K562 (cell line): Measurements from ENCODE around the gene EIF4E1B. TPM values are rescaled to one million over a fixed set of nuclear protein-coding genes. Genes with fewer than 3 reads are reported as not detected.

ENCODE experiments used
- ATF3 ChIP-seq, 2 experiments: fragments of 450-650 bp in 1 of 2; sonication (generic) in 1 of 2; formaldehyde crosslinking in 1 of 2; IDR thresholded peaks in 1 of 2; conservative IDR thresholded peaks in 1 of 2; 2 replicates each; pipeline versions ENCODE4 v1.6.1 to v1.8.1; 2016 to 2023; ENCODE audit warnings: mild to moderate bottlenecking in 2 of 2, moderate library complexity in 2 of 2, inconsistent platforms in 1 of 2, missing genetic modification reagents in 1 of 2
- KDM2B ChIP-seq: fragments of 250-450 bp; sonication (Bioruptor Pico); IDR thresholded peaks from 2 replicates; pipeline ENCODE4 v1.8.0; 2021; ENCODE audit warnings: mild to moderate bottlenecking, moderate library complexity
- POLR3A ChIP-seq: IDR thresholded peaks from 2 replicates; pipeline ENCODE4 v1.6.1; 2011; ENCODE audit warnings: borderline replicate concordance, mild to moderate bottlenecking, moderate library complexity; ENCODE audit not compliant: insufficient read length, insufficient read depth; ENCODE audit errors: extremely low read depth
- REST ChIP-seq, 2 experiments: fragments of 450-650 bp; formaldehyde crosslinking in 1 of 2; IDR thresholded peaks; 2 replicates each; pipeline versions ENCODE4 v1.4.0 to v1.6.1; 2014 to 2020; ENCODE audit warnings: mild to moderate bottlenecking in 2 of 2, borderline replicate concordance in 1 of 2, low read depth in 1 of 2
- STAT6 ChIP-seq: sonication (generic); formaldehyde crosslinking; IDR thresholded peaks from 2 replicates; pipeline ENCODE4 v1.8.1; 2023; ENCODE audit warnings: mild to moderate bottlenecking, missing genetic modification reagents
- ZKSCAN1 ChIP-seq: fragments of 150-350 bp; IDR thresholded peaks from 2 replicates; pipeline ENCODE4 v1.6.1; 2016; ENCODE audit warnings: low read depth, low read length
- polyA plus RNA-seq, 8 experiments: library from polyadenylated mRNA; depleted of rRNA in 4 of 8; stranded (reverse) in 5 of 8; unstranded in 3 of 8; fragments of >200 nt; fragmentation: Nextera tagmentation in 2 of 8; fragmentation: Illumina TruSeq in 1 of 8; extraction: Ambion mirVana in 2 of 8; extraction: Trizol in 1 of 8; gene quantifications; 2 replicates each; pipeline versions ENCODE4 v1.2.1 to v1.2.3, GENCODE V29; 2011 to 2014; ENCODE audit warnings: inconsistent platforms in 1 of 8, missing spikeins in 1 of 8
- total RNA-seq, 7 experiments: library from RNA; depleted of rRNA in 6 of 7; stranded (reverse); fragments of >200 nt in 6 of 7; fragmentation: Illumina TruSeq in 2 of 7; extraction: Trizol in 2 of 7; gene quantifications; 2 replicates each; pipeline versions ENCODE4 v1.2.1 to v1.2.3, GENCODE V29; 2011 to 2021; ENCODE audit warnings: low replicate concordance in 1 of 7

Gene EIF4E1B
- total and polyA plus RNA-seq, 9 of the 15 experiments (the other 6 are each of a cell fraction or from before 2014, with no cell fraction given), result not detected

GRCh38 chr5:176658007-176658599 lies 27.6 kb downstream of the EIF4E1B start (continued):
- peak; percentile 37; the same call in 1 of the 2 replicates for TF ChIP-seq REST (IDR thresholded peaks at IDR 0.05; ENCODE audit: borderline replicate concordance)
- no peak for TF ChIP-seq REST (CRISPR knock-in tag; IDR thresholded peaks at IDR 0.05; ENCODE audit: low read depth)
- TF ChIP-seq KDM2B (CRISPR knock-in tag), result no peak
- TF ChIP-seq ZKSCAN1, result no peak
- TF ChIP-seq ATF3 (IDR thresholded peaks at IDR 0.05), result no peak
- TF ChIP-seq ATF3 (CRISPR knock-in tag; conservative IDR thresholded peaks at IDR 0.05), result no peak
- TF ChIP-seq POLR3A, result no peak
- TF ChIP-seq STAT6, result no peak
